ENCODE measurements around the gene RNF151. TPM values are rescaled to one million over a fixed set of nuclear protein-coding genes. Genes with fewer than 3 reads are reported as not detected.

The RNF151 gene
- total and polyA plus RNA-seq, 2 of the 13 experiments (the other 11 are each of a cell fraction or from before 2014, with no cell fraction given): not detected

DNA sequence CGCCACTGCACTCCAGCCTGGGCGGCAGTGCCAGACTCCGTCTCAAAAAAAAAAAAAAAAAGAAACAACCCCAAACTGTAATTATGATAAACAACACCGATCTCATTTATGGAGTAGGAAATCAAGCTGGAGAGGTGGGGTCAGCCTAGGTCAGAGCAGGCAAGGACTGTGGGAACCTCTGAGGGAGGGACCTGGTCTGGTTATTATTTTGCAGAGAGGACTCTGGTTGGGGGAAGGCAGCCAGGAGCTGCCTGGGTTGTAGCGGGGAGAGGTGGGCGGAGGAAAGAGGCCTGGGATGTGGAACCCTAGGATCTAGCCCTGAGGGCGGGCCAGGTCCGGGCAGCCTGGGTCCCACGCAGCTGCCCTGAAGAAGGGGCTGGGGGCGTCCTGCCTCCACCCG, 37.6 kb upstream of the RNF151 start (continued):
- TF ChIP-seq PAWR (CRISPR knock-in tag; IDR thresholded peaks at IDR 0.05; ENCODE audit: borderline replicate concordance): 0 out of 2 replicates have a peak, but pooled peaks have one; percentile 1
- TF ChIP-seq, protein P1, sequence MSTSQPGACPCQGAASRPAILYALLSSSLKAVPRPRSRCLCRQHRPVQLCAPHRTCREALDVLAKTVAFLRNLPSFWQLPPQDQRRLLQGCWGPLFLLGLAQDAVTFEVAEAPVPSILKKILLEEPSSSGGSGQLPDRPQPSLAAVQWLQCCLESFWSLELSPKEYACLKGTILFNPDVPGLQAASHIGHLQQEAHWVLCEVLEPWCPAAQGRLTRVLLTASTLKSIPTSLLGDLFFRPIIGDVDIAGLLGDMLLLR (CRISPR knock-in tag; IDR thresholded peaks at IDR 0.05): no peak
- TF ChIP-seq HIVEP1 (CRISPR knock-in tag; IDR thresholded peaks at IDR 0.05): no peak
- TF ChIP-seq MEIS1 (CRISPR knock-in tag; IDR thresholded peaks at IDR 0.05; ENCODE audit: borderline replicate concordance): no peak
- no peak for TF ChIP-seq ZNF253 (CRISPR knock-in tag; IDR thresholded peaks at IDR 0.05; ENCODE audit: borderline replicate concordance)
- no peak for TF ChIP-seq ONECUT2 (CRISPR knock-in tag; IDR thresholded peaks at IDR 0.05)
- TF ChIP-seq, protein P2, sequence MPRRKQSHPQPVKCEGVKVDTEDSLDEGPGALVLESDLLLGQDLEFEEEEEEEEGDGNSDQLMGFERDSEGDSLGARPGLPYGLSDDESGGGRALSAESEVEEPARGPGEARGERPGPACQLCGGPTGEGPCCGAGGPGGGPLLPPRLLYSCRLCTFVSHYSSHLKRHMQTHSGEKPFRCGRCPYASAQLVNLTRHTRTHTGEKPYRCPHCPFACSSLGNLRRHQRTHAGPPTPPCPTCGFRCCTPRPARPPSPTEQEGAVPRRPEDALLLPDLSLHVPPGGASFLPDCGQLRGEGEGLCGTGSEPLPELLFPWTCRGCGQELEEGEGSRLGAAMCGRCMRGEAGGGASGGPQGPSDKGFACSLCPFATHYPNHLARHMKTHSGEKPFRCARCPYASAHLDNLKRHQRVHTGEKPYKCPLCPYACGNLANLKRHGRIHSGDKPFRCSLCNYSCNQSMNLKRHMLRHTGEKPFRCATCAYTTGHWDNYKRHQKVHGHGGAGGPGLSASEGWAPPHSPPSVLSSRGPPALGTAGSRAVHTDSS (CRISPR knock-in tag; conservative IDR thresholded peaks at IDR 0.05): no peak
- TF ChIP-seq ZSCAN25 (CRISPR knock-in tag; IDR thresholded peaks at IDR 0.05): no peak
- TF ChIP-seq, protein P3, sequence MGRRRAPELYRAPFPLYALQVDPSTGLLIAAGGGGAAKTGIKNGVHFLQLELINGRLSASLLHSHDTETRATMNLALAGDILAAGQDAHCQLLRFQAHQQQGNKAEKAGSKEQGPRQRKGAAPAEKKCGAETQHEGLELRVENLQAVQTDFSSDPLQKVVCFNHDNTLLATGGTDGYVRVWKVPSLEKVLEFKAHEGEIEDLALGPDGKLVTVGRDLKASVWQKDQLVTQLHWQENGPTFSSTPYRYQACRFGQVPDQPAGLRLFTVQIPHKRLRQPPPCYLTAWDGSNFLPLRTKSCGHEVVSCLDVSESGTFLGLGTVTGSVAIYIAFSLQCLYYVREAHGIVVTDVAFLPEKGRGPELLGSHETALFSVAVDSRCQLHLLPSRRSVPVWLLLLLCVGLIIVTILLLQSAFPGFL (CRISPR knock-in tag; IDR thresholded peaks at IDR 0.05): no peak
- no peak for TF ChIP-seq SNAPC2 (CRISPR knock-in tag; IDR thresholded peaks at IDR 0.05)
- 0 out of 2 replicates have a peak, but pooled peaks have one; percentile 37 for TF ChIP-seq NAIF1 (CRISPR knock-in tag; IDR thresholded peaks at IDR 0.05; ENCODE audit: borderline replicate concordance)
- no peak for TF ChIP-seq ZNF136 (CRISPR knock-in tag; IDR thresholded peaks at IDR 0.05; ENCODE audit: low read depth)
- TF ChIP-seq, protein P4, sequence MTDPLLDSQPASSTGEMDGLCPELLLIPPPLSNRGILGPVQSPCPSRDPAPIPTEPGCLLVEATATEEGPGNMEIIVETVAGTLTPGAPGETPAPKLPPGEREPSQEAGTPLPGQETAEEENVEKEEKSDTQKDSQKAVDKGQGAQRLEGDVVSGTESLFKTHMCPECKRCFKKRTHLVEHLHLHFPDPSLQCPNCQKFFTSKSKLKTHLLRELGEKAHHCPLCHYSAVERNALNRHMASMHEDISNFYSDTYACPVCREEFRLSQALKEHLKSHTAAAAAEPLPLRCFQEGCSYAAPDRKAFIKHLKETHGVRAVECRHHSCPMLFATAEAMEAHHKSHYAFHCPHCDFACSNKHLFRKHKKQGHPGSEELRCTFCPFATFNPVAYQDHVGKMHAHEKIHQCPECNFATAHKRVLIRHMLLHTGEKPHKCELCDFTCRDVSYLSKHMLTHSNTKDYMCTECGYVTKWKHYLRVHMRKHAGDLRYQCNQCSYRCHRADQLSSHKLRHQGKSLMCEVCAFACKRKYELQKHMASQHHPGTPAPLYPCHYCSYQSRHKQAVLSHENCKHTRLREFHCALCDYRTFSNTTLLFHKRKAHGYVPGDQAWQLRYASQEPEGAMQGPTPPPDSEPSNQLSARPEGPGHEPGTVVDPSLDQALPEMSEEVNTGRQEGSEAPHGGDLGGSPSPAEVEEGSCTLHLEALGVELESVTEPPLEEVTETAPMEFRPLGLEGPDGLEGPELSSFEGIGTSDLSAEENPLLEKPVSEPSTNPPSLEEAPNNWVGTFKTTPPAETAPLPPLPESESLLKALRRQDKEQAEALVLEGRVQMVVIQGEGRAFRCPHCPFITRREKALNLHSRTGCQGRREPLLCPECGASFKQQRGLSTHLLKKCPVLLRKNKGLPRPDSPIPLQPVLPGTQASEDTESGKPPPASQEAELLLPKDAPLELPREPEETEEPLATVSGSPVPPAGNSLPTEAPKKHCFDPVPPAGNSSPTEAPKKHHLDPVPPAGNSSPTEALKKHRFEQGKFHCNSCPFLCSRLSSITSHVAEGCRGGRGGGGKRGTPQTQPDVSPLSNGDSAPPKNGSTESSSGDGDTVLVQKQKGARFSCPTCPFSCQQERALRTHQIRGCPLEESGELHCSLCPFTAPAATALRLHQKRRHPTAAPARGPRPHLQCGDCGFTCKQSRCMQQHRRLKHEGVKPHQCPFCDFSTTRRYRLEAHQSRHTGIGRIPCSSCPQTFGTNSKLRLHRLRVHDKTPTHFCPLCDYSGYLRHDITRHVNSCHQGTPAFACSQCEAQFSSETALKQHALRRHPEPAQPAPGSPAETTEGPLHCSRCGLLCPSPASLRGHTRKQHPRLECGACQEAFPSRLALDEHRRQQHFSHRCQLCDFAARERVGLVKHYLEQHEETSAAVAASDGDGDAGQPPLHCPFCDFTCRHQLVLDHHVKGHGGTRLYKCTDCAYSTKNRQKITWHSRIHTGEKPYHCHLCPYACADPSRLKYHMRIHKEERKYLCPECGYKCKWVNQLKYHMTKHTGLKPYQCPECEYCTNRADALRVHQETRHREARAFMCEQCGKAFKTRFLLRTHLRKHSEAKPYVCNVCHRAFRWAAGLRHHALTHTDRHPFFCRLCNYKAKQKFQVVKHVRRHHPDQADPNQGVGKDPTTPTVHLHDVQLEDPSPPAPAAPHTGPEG (CRISPR knock-in tag; IDR thresholded peaks at IDR 0.05): no peak
- TF ChIP-seq, protein P5, sequence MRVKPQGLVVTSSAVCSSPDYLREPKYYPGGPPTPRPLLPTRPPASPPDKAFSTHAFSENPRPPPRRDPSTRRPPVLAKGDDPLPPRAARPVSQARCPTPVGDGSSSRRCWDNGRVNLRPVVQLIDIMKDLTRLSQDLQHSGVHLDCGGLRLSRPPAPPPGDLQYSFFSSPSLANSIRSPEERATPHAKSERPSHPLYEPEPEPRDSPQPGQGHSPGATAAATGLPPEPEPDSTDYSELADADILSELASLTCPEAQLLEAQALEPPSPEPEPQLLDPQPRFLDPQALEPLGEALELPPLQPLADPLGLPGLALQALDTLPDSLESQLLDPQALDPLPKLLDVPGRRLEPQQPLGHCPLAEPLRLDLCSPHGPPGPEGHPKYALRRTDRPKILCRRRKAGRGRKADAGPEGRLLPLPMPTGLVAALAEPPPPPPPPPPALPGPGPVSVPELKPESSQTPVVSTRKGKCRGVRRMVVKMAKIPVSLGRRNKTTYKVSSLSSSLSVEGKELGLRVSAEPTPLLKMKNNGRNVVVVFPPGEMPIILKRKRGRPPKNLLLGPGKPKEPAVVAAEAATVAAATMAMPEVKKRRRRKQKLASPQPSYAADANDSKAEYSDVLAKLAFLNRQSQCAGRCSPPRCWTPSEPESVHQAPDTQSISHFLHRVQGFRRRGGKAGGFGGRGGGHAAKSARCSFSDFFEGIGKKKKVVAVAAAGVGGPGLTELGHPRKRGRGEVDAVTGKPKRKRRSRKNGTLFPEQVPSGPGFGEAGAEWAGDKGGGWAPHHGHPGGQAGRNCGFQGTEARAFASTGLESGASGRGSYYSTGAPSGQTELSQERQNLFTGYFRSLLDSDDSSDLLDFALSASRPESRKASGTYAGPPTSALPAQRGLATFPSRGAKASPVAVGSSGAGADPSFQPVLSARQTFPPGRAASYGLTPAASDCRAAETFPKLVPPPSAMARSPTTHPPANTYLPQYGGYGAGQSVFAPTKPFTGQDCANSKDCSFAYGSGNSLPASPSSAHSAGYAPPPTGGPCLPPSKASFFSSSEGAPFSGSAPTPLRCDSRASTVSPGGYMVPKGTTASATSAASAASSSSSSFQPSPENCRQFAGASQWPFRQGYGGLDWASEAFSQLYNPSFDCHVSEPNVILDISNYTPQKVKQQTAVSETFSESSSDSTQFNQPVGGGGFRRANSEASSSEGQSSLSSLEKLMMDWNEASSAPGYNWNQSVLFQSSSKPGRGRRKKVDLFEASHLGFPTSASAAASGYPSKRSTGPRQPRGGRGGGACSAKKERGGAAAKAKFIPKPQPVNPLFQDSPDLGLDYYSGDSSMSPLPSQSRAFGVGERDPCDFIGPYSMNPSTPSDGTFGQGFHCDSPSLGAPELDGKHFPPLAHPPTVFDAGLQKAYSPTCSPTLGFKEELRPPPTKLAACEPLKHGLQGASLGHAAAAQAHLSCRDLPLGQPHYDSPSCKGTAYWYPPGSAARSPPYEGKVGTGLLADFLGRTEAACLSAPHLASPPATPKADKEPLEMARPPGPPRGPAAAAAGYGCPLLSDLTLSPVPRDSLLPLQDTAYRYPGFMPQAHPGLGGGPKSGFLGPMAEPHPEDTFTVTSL (CRISPR knock-in tag; IDR thresholded peaks at IDR 0.05; ENCODE audit: borderline replicate concordance): no peak
- no peak for TF ChIP-seq ZFYVE20 (CRISPR knock-in tag; IDR thresholded peaks at IDR 0.05; ENCODE audit: borderline replicate concordance, low read depth)

Data from HepG2 (cell line).